HEK293 (cell line): ENCODE results near the gene FLCN.

Experiments used
- CTCF ChIP-seq: fragments of 450-650 bp; formaldehyde crosslinking; IDR thresholded peaks from 2 replicates; pipeline ENCODE4 v1.5.1; 2016; ENCODE audit warnings: missing biosample characterization, missing genetic modification characterization
- OSR2 ChIP-seq: fragments of 450-650 bp; formaldehyde crosslinking; IDR thresholded peaks from 2 replicates; pipeline ENCODE4 v1.5.1; 2016; ENCODE audit warnings: missing biosample characterization, missing genetic modification characterization
- PRDM10 ChIP-seq: fragments of 450-650 bp; formaldehyde crosslinking; IDR thresholded peaks from 2 replicates; pipeline ENCODE4 v1.5.1; 2016; ENCODE audit warnings: missing biosample characterization, missing genetic modification characterization
- SP3 ChIP-seq: fragments of 450-650 bp; formaldehyde crosslinking; IDR thresholded peaks from 2 replicates; pipeline ENCODE4 v1.5.1; 2016; ENCODE audit warnings: missing biosample characterization, missing genetic modification characterization
- TCF7L2 ChIP-seq: IDR thresholded peaks from 2 replicates; pipeline ENCODE4 v1.6.1; 2011; ENCODE audit warnings: low read depth, mild to moderate bottlenecking, inconsistent platforms, low read length, moderate library complexity, borderline replicate concordance
- YY1 ChIP-seq: fragments of 450-650 bp; formaldehyde crosslinking; IDR thresholded peaks from 2 replicates; pipeline ENCODE4 v1.5.1; 2018; ENCODE audit warnings: missing biosample characterization, missing genetic modification characterization

- TF ChIP-seq CTCF (tag by site-specific recombination) (peak; percentile 6; the same call in 1 of the 2 replicates), PRDM10 (tag by site-specific recombination) (peak; percentile 25), SP3 (peak; percentile 69), OSR2 (tag by site-specific recombination) (peak; percentile 22; the same call in 1 of the 2 replicates), TCF7L2 (no peak), YY1 (tag by site-specific recombination) (peak; percentile 94)
Observed at GRCh38 chr17:17280613-17281549, 43.9 kb upstream of the FLCN start, which contains the start of gene COPS3.
